Astrocyte (in vitro differentiated cells and primary cell): ENCODE data around the gene COQ6.

Source experiments
- EZH2 ChIP-seq: IDR thresholded peaks from 2 replicates; pipeline ENCODE4 v1.6.1; 2012; ENCODE audit warnings: mild to moderate bottlenecking, low read length, inconsistent platforms; ENCODE audit not compliant: insufficient read depth
- TF ChIP-seq, protein P1 (sequence below): IDR thresholded peaks from 2 replicates; pipeline ENCODE4 v1.5.1; 2011; ENCODE audit warnings: low read depth, mild to moderate bottlenecking, inconsistent platforms, low read length, moderate library complexity; ENCODE audit not compliant: insufficient read depth

DNA sequence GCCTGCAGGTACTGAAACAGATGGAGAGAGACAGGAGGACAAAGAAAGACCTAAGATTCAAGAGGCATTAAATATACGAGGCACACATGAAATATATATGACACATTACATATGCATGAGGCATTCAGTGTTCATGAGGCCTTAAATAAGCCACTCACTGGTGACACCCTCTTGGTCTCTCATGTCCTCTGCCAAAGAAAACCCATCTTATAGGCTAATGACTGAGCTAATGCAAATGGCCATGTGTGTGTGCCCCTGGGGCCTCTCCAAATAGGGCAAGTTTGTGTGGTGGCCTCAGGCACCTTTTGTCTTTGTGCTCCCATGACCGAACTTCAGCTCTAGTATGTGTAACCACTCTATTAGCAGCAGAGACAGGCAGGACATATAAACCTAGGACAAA, 18.8 kb downstream of the COQ6 start:
- TF ChIP-seq, protein P1, sequence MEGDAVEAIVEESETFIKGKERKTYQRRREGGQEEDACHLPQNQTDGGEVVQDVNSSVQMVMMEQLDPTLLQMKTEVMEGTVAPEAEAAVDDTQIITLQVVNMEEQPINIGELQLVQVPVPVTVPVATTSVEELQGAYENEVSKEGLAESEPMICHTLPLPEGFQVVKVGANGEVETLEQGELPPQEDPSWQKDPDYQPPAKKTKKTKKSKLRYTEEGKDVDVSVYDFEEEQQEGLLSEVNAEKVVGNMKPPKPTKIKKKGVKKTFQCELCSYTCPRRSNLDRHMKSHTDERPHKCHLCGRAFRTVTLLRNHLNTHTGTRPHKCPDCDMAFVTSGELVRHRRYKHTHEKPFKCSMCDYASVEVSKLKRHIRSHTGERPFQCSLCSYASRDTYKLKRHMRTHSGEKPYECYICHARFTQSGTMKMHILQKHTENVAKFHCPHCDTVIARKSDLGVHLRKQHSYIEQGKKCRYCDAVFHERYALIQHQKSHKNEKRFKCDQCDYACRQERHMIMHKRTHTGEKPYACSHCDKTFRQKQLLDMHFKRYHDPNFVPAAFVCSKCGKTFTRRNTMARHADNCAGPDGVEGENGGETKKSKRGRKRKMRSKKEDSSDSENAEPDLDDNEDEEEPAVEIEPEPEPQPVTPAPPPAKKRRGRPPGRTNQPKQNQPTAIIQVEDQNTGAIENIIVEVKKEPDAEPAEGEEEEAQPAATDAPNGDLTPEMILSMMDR: no peak
- TF ChIP-seq EZH2: no peak
